HL-60 (cell line): ENCODE measurements around the gene MYOM1.

ENCODE experiments used
- DNase-seq, 2 experiments: peaks; one replicate each; pipeline ENCODE4 v3.0.0-alpha.2; 2010 to 2020; ENCODE audit warnings: low read depth in 1 of 2, low spot score in 1 of 2
- H3K27ac ChIP-seq: fragments of 250-450 bp; sonication (Bioruptor Pico); replicated peaks from 2 replicates; pipeline ENCODE4 v1.5.1; 2020; ENCODE audit warnings: mild to moderate bottlenecking, moderate library complexity
- H3K27me3 ChIP-seq: fragments of 250-450 bp; sonication (Bioruptor Pico); 2 replicates; pipeline ENCODE4 v1.5.1; 2021; ENCODE audit warnings: mild to moderate bottlenecking, moderate library complexity; ENCODE audit not compliant: insufficient read depth, poor library complexity, severe bottlenecking
- H3K4me3 ChIP-seq: replicated peaks from 2 replicates; pipeline ENCODE4 v1.5.1; 2011; ENCODE audit warnings: mild to moderate bottlenecking, control low read depth, low read length; ENCODE audit not compliant: insufficient read depth
- GABPA ChIP-seq: IDR thresholded peaks from 2 replicates; pipeline ENCODE4 v1.6.1; 2012; ENCODE audit warnings: low read depth
- POLR2AphosphoS5 ChIP-seq: IDR thresholded peaks from 2 replicates; pipeline ENCODE4 v1.6.1; 2012; ENCODE audit warnings: low read depth
- REST ChIP-seq: IDR thresholded peaks from 2 replicates; pipeline ENCODE4 v1.6.1; 2012; ENCODE audit warnings: low read depth; ENCODE audit not compliant: insufficient replicate concordance
- SPI1 ChIP-seq: IDR thresholded peaks from 2 replicates; pipeline ENCODE4 v1.6.1; 2012; ENCODE audit warnings: low read depth, mild to moderate bottlenecking, borderline replicate concordance
- TF ChIP-seq, protein P1 (sequence below): IDR thresholded peaks from one replicate; pipeline ENCODE4 v1.5.1; 2011; ENCODE audit warnings: low read length, control low read depth, inconsistent platforms; ENCODE audit not compliant: insufficient read depth

MYOM1 gene

DNA sequence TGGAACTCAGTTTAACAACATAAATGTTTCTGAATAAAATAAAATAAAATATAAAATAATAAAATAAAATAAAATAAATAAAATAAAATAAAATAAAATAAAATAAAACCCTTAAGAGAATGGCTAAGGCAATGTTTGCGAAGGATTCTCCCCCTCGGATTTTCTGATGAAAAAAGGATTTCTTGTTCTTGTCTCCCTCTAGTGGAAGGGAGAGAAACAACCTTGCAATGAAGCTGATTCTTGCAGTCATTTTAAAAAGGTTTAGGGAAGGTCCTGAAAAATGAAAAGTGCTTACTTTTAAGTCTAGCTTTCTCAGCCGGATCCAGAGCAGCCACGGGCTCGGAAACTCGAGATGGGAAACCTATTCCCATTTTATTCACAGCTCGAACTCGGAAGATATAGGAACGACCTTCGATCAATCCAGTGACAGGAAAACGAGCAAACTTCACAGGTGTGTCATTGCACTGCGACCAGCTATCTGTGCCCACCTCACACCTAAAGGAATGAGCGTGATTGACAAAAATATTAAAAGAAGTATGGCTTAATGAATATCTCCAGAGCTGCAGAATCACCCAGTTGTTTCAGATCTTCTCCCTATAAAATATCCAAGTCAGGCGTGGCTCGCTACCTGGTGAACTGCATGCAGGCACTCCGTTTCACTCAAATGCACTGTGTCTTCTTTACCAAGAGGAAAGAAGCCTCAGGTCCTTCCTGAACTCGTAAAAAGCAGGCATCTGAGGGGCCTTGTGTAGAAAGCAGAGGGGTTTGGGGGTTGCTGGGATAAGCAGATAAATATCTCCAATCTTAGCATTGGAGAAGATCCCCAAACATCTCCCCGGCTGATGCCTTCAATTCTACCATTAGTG, 68.1 kb downstream of the MYOM1 start:
- Histone ChIP-seq H3K27ac (no peak overlapping the region), H3K4me3 (no peak overlapping the region), H3K27me3 (no peaks in the 10 kb centered on the region)
- no peak for TF ChIP-seq GABPA
- TF ChIP-seq, protein P1, sequence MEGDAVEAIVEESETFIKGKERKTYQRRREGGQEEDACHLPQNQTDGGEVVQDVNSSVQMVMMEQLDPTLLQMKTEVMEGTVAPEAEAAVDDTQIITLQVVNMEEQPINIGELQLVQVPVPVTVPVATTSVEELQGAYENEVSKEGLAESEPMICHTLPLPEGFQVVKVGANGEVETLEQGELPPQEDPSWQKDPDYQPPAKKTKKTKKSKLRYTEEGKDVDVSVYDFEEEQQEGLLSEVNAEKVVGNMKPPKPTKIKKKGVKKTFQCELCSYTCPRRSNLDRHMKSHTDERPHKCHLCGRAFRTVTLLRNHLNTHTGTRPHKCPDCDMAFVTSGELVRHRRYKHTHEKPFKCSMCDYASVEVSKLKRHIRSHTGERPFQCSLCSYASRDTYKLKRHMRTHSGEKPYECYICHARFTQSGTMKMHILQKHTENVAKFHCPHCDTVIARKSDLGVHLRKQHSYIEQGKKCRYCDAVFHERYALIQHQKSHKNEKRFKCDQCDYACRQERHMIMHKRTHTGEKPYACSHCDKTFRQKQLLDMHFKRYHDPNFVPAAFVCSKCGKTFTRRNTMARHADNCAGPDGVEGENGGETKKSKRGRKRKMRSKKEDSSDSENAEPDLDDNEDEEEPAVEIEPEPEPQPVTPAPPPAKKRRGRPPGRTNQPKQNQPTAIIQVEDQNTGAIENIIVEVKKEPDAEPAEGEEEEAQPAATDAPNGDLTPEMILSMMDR: peak; percentile 80
- peak in 1 of 2 experiments; percentile 23 for DNase-seq

- H3K27me3 ChIP-seq: no peaks in the 10 kb centered on the region
- no peak overlapping the region for H3K4me3 ChIP-seq
- no peak for DNase-seq
- TF ChIP-seq, protein P1: no peak
- TF ChIP-seq SPI1 (no peak), REST (no peak), POLR2AphosphoS5 (no peak)
- H3K27ac ChIP-seq: no peak overlapping the region
Measured at GRCh38 chr18:3150688-3151087, 69.1 kb downstream of the MYOM1 start.

- DNase-seq: no peak
- TF ChIP-seq GABPA (no peak), REST (no peak), SPI1 (no peak), POLR2AphosphoS5 (no peak)
- TF ChIP-seq, protein P1: no peak
Measured at GRCh38 chr18:3150274-3150673, 69.5 kb downstream of the MYOM1 start.

More at GRCh38 chr18:3150274-3150673, 69.5 kb downstream of the MYOM1 start:
- Histone ChIP-seq H3K4me3 (no peak overlapping the region), H3K27me3 (no peaks in the 10 kb centered on the region), H3K27ac (no peak overlapping the region)
